Neural progenitor cell (in vitro differentiated cells): ENCODE data around the gene CLTCL1. TPM values are rescaled to one million over a fixed set of nuclear protein-coding genes. Genes with fewer than 3 reads are reported as not detected.

Experiments
- DNase-seq: peaks from one replicate; pipeline ENCODE4 v3.0.0-alpha.2; 2016; ENCODE audit warnings: low spot score
- H2AFZ ChIP-seq: fragments of 200-600 bp; sonication (generic); replicated peaks from 2 replicates; pipeline ENCODE4 v1.6.1; 2016; ENCODE audit warnings: antibody characterized with exemption
- H3F3A ChIP-seq: fragments of 200-600 bp; sonication (generic); 2 replicates; pipeline ENCODE4 v1.6.1; 2016; ENCODE audit warnings: antibody characterized with exemption, low read depth
- H3K27ac ChIP-seq: fragments of 200-600 bp; sonication (generic); 2 replicates; pipeline ENCODE4 v1.5.1; 2016; ENCODE audit warnings: mild to moderate bottlenecking
- H3K27me3 ChIP-seq: fragments of 200-600 bp; sonication (generic); 2 replicates; pipeline ENCODE4 v1.6.1; 2016; ENCODE audit warnings: mild to moderate bottlenecking, moderate library complexity
- H3K36me3 ChIP-seq: fragments of 200-600 bp; sonication (generic); 2 replicates; pipeline ENCODE4 v1.5.1; 2016
- H3K4me1 ChIP-seq: fragments of 200-600 bp; sonication (generic); 2 replicates; pipeline ENCODE4 v1.6.1; 2016; ENCODE audit warnings: mixed run types
- H3K4me2 ChIP-seq: fragments of 200-600 bp; sonication (generic); 2 replicates; pipeline ENCODE4 v1.6.1; 2016
- H3K4me3 ChIP-seq: fragments of 200-600 bp; sonication (generic); 2 replicates; pipeline ENCODE4 v1.5.1; 2016
- H3K79me2 ChIP-seq: fragments of 200-600 bp; sonication (generic); 2 replicates; pipeline ENCODE4 v1.6.1; 2016; ENCODE audit warnings: low read depth
- H3K9ac ChIP-seq: fragments of 200-600 bp; sonication (generic); 2 replicates; pipeline ENCODE4 v1.6.1; 2016
- H3K9me3 ChIP-seq: fragments of 200-600 bp; sonication (generic); 2 replicates; pipeline ENCODE4 v1.5.1; 2016; ENCODE audit warnings: low read depth
- H4K20me1 ChIP-seq: fragments of 200-600 bp; sonication (generic); 2 replicates; pipeline ENCODE4 v1.6.1; 2016; ENCODE audit warnings: low read depth
- H3K27ac Mint-ChIP-seq: 3 replicates; pipeline ENCODE4 v1.8.0; 2021; ENCODE audit warnings: mixed read lengths
- H3K27me3 Mint-ChIP-seq: 2 replicates; pipeline ENCODE4 v1.8.0; 2022; ENCODE audit warnings: low read depth, mild to moderate bottlenecking, inconsistent platforms, moderate library complexity, mixed read lengths; ENCODE audit not compliant: insufficient read depth
- H3K36me3 Mint-ChIP-seq: 3 replicates; pipeline ENCODE4 v1.8.0; 2021; ENCODE audit warnings: mixed read lengths
- H3K4me1 Mint-ChIP-seq: 3 replicates; pipeline ENCODE4 v1.8.0; 2021; ENCODE audit warnings: mixed read lengths
- H3K4me3 Mint-ChIP-seq: 3 replicates; pipeline ENCODE4 v1.8.0; 2021; ENCODE audit warnings: mild to moderate bottlenecking, moderate library complexity, mixed read lengths
- H3K9me3 Mint-ChIP-seq: 3 replicates; pipeline ENCODE4 v1.8.0; 2020; ENCODE audit warnings: mixed read lengths
- EZH2 ChIP-seq: fragments of 200-600 bp; sonication (generic); IDR thresholded peaks from 2 replicates; pipeline ENCODE4 v1.6.1; 2017; ENCODE audit warnings: antibody characterized with exemption, mild to moderate bottlenecking, moderate library complexity
- EZH2phosphoT487 ChIP-seq: fragments of 200-600 bp; sonication (generic); IDR thresholded peaks from 2 replicates; pipeline ENCODE4 v1.6.1; 2017; ENCODE audit warnings: antibody characterized with exemption
- total RNA-seq: library from RNA; depleted of rRNA; stranded (reverse); fragments of >200 nt; gene quantifications from 2 replicates; pipeline ENCODE4 v1.2.3, GENCODE V29; 2015; ENCODE audit warnings: low replicate concordance
- TF ChIP-seq, protein P1 (sequence below): fragments of 200-600 bp; sonication (generic); IDR thresholded peaks from 2 replicates; pipeline ENCODE4 v1.5.1; 2017; ENCODE audit warnings: antibody characterized with exemption, mild to moderate bottlenecking

The CLTCL1 gene
- total RNA-seq, 1 donor from 2014 or later, result 13.7 TPM

GRCh38 chr22:19270873-19271272 lies 20.6 kb downstream of the CLTCL1 start:
- Histone ChIP-seq H3K9me3 (no peaks in the 10 kb centered on the region), H3K4me1 (no peaks in the 10 kb centered on the region), H3K79me2 (no peaks in the 10 kb centered on the region), H3K27ac (no peak overlapping the region), H3K4me2 (no peak overlapping the region), H3F3A (no peaks in the 10 kb centered on the region), H3K9ac (no peak overlapping the region), H4K20me1 (no peaks in the 10 kb centered on the region), H2AFZ (no peak overlapping the region), H3K27me3 (no peaks in the 10 kb centered on the region), H3K36me3 (no peaks in the 10 kb centered on the region), H3K4me3 (no peak overlapping the region)
- H3K4me1 Mint-ChIP-seq, result no peaks in the 10 kb centered on the region
- TF ChIP-seq, protein P1, sequence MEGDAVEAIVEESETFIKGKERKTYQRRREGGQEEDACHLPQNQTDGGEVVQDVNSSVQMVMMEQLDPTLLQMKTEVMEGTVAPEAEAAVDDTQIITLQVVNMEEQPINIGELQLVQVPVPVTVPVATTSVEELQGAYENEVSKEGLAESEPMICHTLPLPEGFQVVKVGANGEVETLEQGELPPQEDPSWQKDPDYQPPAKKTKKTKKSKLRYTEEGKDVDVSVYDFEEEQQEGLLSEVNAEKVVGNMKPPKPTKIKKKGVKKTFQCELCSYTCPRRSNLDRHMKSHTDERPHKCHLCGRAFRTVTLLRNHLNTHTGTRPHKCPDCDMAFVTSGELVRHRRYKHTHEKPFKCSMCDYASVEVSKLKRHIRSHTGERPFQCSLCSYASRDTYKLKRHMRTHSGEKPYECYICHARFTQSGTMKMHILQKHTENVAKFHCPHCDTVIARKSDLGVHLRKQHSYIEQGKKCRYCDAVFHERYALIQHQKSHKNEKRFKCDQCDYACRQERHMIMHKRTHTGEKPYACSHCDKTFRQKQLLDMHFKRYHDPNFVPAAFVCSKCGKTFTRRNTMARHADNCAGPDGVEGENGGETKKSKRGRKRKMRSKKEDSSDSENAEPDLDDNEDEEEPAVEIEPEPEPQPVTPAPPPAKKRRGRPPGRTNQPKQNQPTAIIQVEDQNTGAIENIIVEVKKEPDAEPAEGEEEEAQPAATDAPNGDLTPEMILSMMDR, result peak; percentile 16
- no peak for TF ChIP-seq EZH2
- H3K4me3 Mint-ChIP-seq, result no peak overlapping the region
- peaks cover 14% of the 10 kb centered on the region for H3K36me3 Mint-ChIP-seq
- H3K27me3 Mint-ChIP-seq, result peaks cover 5% of the 10 kb centered on the region
- H3K9me3 Mint-ChIP-seq, result peaks cover 15% of the 10 kb centered on the region
- H3K27ac Mint-ChIP-seq, result no peak overlapping the region
- no peak for DNase-seq

DNA sequence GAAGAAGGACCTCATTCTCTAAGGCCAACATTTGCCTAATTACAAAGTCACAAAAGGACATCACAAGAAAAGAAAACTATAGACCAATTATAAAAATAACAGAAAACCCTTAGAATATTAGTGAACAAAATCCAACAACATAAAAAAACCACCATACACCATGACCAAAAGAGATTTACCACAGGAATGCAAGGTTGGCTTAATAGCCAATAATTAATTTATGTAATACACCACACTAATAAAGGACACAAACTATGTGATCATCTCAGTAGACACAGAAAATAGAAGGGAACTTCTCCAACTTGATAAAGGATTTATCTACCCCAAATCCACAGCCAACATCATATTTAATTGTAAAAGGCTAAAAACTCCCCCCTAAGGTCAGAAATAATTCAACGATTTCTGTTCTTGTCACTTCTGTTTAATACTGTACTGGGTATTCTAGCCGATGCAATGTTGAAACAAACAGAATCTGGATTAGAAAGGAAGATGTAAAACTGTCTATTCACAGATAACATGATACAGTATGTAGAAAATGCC lies 24.9 kb downstream of the CLTCL1 start:
- Histone ChIP-seq H3K79me2 (no peaks in the 10 kb centered on the region), H4K20me1 (no peaks in the 10 kb centered on the region), H3K4me3 (no peak overlapping the region), H3K4me2 (no peak overlapping the region), H3K9ac (no peak overlapping the region), H3F3A (no peaks in the 10 kb centered on the region), H3K27ac (no peak overlapping the region), H3K27me3 (no peaks in the 10 kb centered on the region), H3K36me3 (no peaks in the 10 kb centered on the region), H3K9me3 (no peaks in the 10 kb centered on the region), H3K4me1 (no peaks in the 10 kb centered on the region), H2AFZ (no peak overlapping the region)
- Mint-ChIP-seq H3K4me3 (no peak overlapping the region), H3K36me3 (peaks cover 16% of the 10 kb centered on the region), H3K27ac (no peak overlapping the region), H3K9me3 (peaks cover 16% of the 10 kb centered on the region), H3K27me3 (peaks cover 2% of the 10 kb centered on the region), H3K4me1 (no peaks in the 10 kb centered on the region)
- no peak for DNase-seq
- TF ChIP-seq EZH2, result no peak
- no peak for TF ChIP-seq EZH2phosphoT487
- TF ChIP-seq, protein P1, result no peak

GRCh38 chr22:19265779-19266178 lies 25.7 kb downstream of the CLTCL1 start:
- no peaks in the 10 kb centered on the region for H3K79me2 ChIP-seq
- no peaks in the 10 kb centered on the region for H3K36me3 ChIP-seq
- Mint-ChIP-seq H3K36me3 (peaks cover 20% of the 10 kb centered on the region), H3K4me3 (no peak overlapping the region), H3K9me3 (peaks cover 16% of the 10 kb centered on the region), H3K4me1 (no peaks in the 10 kb centered on the region), H3K27ac (no peak overlapping the region), H3K27me3 (peaks cover 2% of the 10 kb centered on the region)
- H3K27me3 ChIP-seq, result no peaks in the 10 kb centered on the region
- H2AFZ ChIP-seq, result no peak overlapping the region
- DNase-seq, result no peak
- H3K9ac ChIP-seq, result no peak overlapping the region
- TF ChIP-seq, protein P1, result no peak
- TF ChIP-seq EZH2phosphoT487 (no peak), EZH2 (no peak)
- no peaks in the 10 kb centered on the region for H3F3A ChIP-seq
- no peak overlapping the region for H3K4me3 ChIP-seq
- H3K9me3 ChIP-seq, result no peaks in the 10 kb centered on the region
- no peaks in the 10 kb centered on the region for H3K4me1 ChIP-seq
- no peaks in the 10 kb centered on the region for H4K20me1 ChIP-seq
- no peak overlapping the region for H3K27ac ChIP-seq
- H3K4me2 ChIP-seq, result no peak overlapping the region
